HG03521 (cell line): ENCODE measurements around the gene SLC1A2.

Experiments
- ATAC-seq: cut with Tn5 transposase; IDR thresholded peaks from one replicate; pipeline ENCODE4 v1.9.1; 2021; ENCODE audit warnings: mild to moderate bottlenecking, moderate library complexity; ENCODE audit not compliant: unreplicated experiment

SLC1A2 gene

DNA sequence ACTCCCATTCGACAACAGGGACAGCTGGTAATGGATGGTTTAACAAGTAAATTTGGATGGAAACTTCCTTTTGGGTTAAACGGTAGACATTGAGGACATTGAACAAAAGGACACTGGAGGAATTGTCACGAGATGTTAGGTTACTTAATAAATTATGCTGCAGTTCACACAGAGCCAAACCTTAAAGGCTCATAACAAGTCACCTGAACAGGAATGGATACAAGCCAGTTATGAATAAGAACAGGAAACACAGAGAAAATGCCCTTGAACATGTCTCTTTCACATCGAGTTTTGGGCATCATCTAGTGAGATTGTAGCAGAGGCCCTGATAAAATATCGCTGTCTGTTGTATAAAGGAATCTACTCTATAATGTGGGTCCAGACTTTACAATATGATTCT, 214.7 kb downstream of the SLC1A2 start:
- ATAC-seq, result no peak
